Hepatocyte (in vitro differentiated cells): ENCODE results near the gene CDH15. TPM values are rescaled to one million over a fixed set of nuclear protein-coding genes. Genes with fewer than 3 reads are reported as not detected.
"Not testable (repeated sequence)": the region's sequence is repeated elsewhere in the genome, so short reads cannot be mapped to it uniquely, and the experiment has no call there.

Experiments
- DNase-seq: peaks from one replicate; pipeline ENCODE4 v3.0.0-alpha.2; 2016; ENCODE audit warnings: low spot score
- H2AFZ ChIP-seq: fragments of 200-600 bp; sonication (generic); 2 replicates; pipeline ENCODE4 v1.6.0; 2016; ENCODE audit warnings: antibody characterized with exemption, mild to moderate bottlenecking
- H3K27ac ChIP-seq: fragments of 200-600 bp; sonication (generic); 2 replicates; pipeline ENCODE4 v1.5.1; 2016; ENCODE audit warnings: mild to moderate bottlenecking
- H3K27me3 ChIP-seq: fragments of 200-600 bp; sonication (generic); 2 replicates; pipeline ENCODE4 v1.6.1; 2016
- H3K36me3 ChIP-seq: fragments of 200-600 bp; sonication (generic); replicated peaks from 2 replicates; pipeline ENCODE4 v1.5.1; 2016; ENCODE audit warnings: low read depth; ENCODE audit not compliant: insufficient read depth
- H3K4me1 ChIP-seq: fragments of 200-600 bp; sonication (generic); 2 replicates; pipeline ENCODE4 v1.5.1; 2016; ENCODE audit warnings: mild to moderate bottlenecking, moderate library complexity; ENCODE audit not compliant: insufficient read depth
- H3K4me2 ChIP-seq: fragments of 200-600 bp; sonication (generic); 2 replicates; pipeline ENCODE4 v1.6.0; 2016
- H3K4me3 ChIP-seq: fragments of 200-600 bp; sonication (generic); 2 replicates; pipeline ENCODE4 v1.5.1; 2016; ENCODE audit warnings: mild to moderate bottlenecking
- H3K79me2 ChIP-seq: fragments of 200-600 bp; sonication (generic); 2 replicates; pipeline ENCODE4 v1.6.0; 2017; ENCODE audit warnings: mild to moderate bottlenecking
- H3K9me2 ChIP-seq: fragments of 200-600 bp; sonication (generic); replicated peaks from 2 replicates; pipeline ENCODE4 v1.6.0; 2017; ENCODE audit warnings: mild to moderate bottlenecking; ENCODE audit not compliant: insufficient read depth
- H3K9me3 ChIP-seq: fragments of 200-600 bp; sonication (generic); 2 replicates; pipeline ENCODE4 v1.5.1; 2016; ENCODE audit warnings: low read depth, mild to moderate bottlenecking
- H4K20me1 ChIP-seq: fragments of 200-600 bp; sonication (generic); 2 replicates; pipeline ENCODE4 v1.6.0; 2016; ENCODE audit warnings: mild to moderate bottlenecking; ENCODE audit not compliant: insufficient read depth, poor library complexity, severe bottlenecking
- EZH2 ChIP-seq: fragments of 200-600 bp; sonication (generic); IDR thresholded peaks from 2 replicates; pipeline ENCODE4 v1.6.1; 2016; ENCODE audit warnings: antibody characterized with exemption, mild to moderate bottlenecking, borderline replicate concordance
- EZH2phosphoT487 ChIP-seq: fragments of 200-600 bp; sonication (generic); IDR thresholded peaks from one replicate; pipeline ENCODE4 v1.6.1; 2018; ENCODE audit warnings: antibody characterized with exemption, mild to moderate bottlenecking, low read depth, moderate library complexity; ENCODE audit not compliant: unreplicated experiment, severe bottlenecking
- WGBS: methylation state at CpG from one replicate; pipeline ENCODE4 v1.1.6; 2016; ENCODE audit warnings: low lambda C conversion rate; ENCODE audit errors: missing lambda C conversion rate; 5-methylcytosine and 5-hydroxymethylcytosine counted together
- polyA plus RNA-seq: library from polyadenylated mRNA; unstranded; fragments of >200 nt; fragmentation: Nextera tagmentation; extraction: Ambion mirVana; gene quantifications from 2 replicates; pipeline ENCODE4 v1.2.1, GENCODE V29; 2016
- total RNA-seq: library from RNA; depleted of rRNA; stranded (reverse); fragments of >200 nt; gene quantifications from 2 replicates; pipeline ENCODE4 v1.2.3, GENCODE V29; 2014
- TF ChIP-seq, protein P1 (sequence below): fragments of 200-600 bp; sonication (generic); IDR thresholded peaks from 2 replicates; pipeline ENCODE4 v1.5.1; 2016; ENCODE audit warnings: antibody characterized with exemption, mild to moderate bottlenecking; ENCODE audit not compliant: poor library complexity

Gene CDH15
- total and polyA plus RNA-seq, 2 experiments from 2014 or later: 0.13 to 0.47 TPM

DNA sequence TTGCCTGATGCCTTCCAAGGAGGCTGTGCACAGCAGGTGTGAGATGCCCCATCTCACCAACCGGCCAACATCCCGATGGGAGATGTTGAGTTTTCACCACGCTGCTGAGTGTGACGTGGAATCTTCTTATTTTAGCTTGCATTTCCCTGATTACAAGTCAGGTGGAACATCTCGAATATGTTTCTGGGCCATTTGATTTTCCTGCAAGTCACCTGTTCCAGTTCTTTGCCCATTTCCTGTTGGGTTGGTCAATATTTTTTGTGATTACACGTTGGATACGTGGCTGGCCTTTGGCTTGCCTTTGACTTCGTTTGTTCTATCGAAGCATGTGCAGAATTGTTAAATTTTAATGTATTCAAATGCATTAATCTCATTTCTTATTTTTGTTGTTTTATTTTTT lies 8.3 kb upstream of the CDH15 start:
- 95% methylated on average over 9 of the region's 9 CpGs for WGBS
- H3K79me2 ChIP-seq: no peaks in the 10 kb centered on the region
- no peaks in the 10 kb centered on the region for H4K20me1 ChIP-seq
- no peaks in the 10 kb centered on the region for H3K9me3 ChIP-seq
- no peaks in the 10 kb centered on the region for H3K9me2 ChIP-seq
- H3K36me3 ChIP-seq: no peaks in the 10 kb centered on the region
- no peak overlapping the region for H2AFZ ChIP-seq
- H3K4me3 ChIP-seq: no peak overlapping the region
- no peak overlapping the region for H3K4me2 ChIP-seq
- H3K4me1 ChIP-seq: peaks cover 4% of the 10 kb centered on the region
- H3K27ac ChIP-seq: no peak overlapping the region
- DNase-seq: no peak
- no peaks in the 10 kb centered on the region for H3K27me3 ChIP-seq
- no peak for TF ChIP-seq EZH2
- TF ChIP-seq, protein P1, sequence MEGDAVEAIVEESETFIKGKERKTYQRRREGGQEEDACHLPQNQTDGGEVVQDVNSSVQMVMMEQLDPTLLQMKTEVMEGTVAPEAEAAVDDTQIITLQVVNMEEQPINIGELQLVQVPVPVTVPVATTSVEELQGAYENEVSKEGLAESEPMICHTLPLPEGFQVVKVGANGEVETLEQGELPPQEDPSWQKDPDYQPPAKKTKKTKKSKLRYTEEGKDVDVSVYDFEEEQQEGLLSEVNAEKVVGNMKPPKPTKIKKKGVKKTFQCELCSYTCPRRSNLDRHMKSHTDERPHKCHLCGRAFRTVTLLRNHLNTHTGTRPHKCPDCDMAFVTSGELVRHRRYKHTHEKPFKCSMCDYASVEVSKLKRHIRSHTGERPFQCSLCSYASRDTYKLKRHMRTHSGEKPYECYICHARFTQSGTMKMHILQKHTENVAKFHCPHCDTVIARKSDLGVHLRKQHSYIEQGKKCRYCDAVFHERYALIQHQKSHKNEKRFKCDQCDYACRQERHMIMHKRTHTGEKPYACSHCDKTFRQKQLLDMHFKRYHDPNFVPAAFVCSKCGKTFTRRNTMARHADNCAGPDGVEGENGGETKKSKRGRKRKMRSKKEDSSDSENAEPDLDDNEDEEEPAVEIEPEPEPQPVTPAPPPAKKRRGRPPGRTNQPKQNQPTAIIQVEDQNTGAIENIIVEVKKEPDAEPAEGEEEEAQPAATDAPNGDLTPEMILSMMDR: no peak
- no peak for TF ChIP-seq EZH2phosphoT487

DNA sequence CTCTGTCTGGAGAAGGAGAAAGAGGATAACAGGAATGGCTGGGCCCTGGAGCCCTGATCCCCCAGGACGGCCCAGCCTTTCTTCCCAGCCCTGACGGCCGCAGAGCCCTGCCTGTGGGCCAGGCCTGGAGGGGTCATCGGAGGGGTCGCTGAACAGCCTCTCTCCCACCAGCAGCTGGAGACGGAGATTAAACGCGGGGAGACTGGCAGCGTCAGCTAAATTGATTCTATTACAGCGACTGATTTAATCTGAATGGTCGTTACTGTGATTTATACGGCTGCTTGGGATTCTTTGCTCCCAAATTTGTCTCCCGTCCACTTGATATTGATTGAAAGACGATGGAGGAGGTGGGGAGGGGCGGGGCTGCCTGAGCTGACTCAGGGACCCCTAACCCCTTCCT lies 7.1 kb upstream of the CDH15 start:
- H3K4me1 ChIP-seq: peaks cover 4% of the 10 kb centered on the region
- H4K20me1 ChIP-seq: no peaks in the 10 kb centered on the region
- no peak overlapping the region for H2AFZ ChIP-seq
- H3K36me3 ChIP-seq: no peaks in the 10 kb centered on the region
- TF ChIP-seq, protein P1: no peak
- no peak for TF ChIP-seq EZH2phosphoT487
- TF ChIP-seq EZH2: no peak
- H3K9me2 ChIP-seq: no peaks in the 10 kb centered on the region
- H3K27ac ChIP-seq: no peak overlapping the region
- DNase-seq: no peak
- WGBS: 56% methylated on average over 14 of the region's 15 CpGs
- H3K4me2 ChIP-seq: no peak overlapping the region
- no peaks in the 10 kb centered on the region for H3K27me3 ChIP-seq
- H3K9me3 ChIP-seq: no peaks in the 10 kb centered on the region
- H3K4me3 ChIP-seq: no peak overlapping the region
- no peaks in the 10 kb centered on the region for H3K79me2 ChIP-seq

DNA sequence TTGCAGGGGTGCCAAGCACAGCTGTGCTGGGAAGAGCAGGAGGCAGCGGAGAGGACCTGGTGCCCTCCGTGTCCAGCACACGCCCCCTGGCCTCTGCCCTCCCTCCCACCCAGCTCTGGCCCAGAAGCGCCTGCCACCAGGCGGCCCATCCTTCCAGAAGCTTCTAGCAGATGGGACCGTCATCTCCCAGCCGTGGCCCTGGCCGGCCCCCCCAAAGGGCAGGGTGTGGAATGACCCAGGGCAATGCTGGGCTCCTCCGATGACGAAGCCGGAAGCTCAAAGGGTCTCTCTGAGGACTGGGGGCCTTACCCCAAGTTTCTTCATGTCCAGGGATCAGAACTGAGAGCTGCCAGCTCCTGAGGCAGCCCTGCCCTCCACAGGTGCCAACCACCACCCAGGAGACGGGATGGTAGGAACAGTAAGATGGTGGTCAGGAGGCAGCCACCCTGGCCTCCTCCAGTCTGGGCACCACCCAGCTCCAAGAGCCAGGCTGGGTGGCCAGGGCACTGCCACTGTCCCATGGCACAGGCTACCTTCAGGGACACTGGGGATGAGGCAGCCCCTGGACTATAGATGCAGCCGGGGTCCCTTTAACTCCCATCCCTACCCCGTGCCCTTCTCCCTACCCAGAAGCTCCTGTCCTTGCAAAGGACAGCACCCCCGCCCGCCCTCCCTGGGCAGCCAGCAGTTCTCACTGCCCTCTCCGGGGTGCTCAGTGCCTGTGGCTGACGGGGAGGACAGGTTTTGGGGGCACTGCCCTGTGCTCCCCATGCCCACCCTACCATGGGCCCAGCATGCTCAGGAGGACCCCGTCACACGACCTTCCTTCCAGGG lies 6.5 kb upstream of the CDH15 start:
- Histone ChIP-seq H2AFZ (no peak overlapping the region), H3K79me2 (no peaks in the 10 kb centered on the region), H3K4me3 (no peak overlapping the region), H3K36me3 (no peaks in the 10 kb centered on the region), H3K9me3 (no peaks in the 10 kb centered on the region), H3K9me2 (no peaks in the 10 kb centered on the region), H3K4me2 (no peak overlapping the region), H4K20me1 (no peaks in the 10 kb centered on the region), H3K27ac (no peak overlapping the region), H3K4me1 (peaks cover 4% of the 10 kb centered on the region), H3K27me3 (no peaks in the 10 kb centered on the region)
- no peak for DNase-seq
- WGBS: 90% methylated on average over 12 of the region's 20 CpGs
- TF ChIP-seq, protein P1: no peak
- TF ChIP-seq EZH2phosphoT487 (no peak), EZH2 (no peak)

DNA sequence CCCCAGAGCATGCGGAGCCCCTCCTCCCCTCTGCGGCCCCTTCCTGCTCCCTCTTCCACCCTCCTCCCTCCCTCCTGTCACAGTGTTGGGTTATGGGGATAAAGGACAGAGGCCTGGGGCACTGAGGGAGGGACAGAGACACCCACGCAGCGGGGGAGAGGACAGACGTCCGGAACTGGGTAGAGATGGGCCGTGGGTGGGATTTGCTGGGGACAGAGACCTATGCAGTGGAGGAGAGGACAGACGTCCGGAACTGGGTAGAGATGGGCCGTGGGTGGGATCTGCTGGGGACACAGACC lies 5.9 kb upstream of the CDH15 start:
- DNase-seq, H3K27me3 ChIP-seq, H3K9me3 ChIP-seq, H3K9me2 ChIP-seq, H3K79me2 ChIP-seq, H2AFZ ChIP-seq, H3K27ac ChIP-seq, H3K4me2 ChIP-seq, H3K4me1 ChIP-seq, H4K20me1 ChIP-seq, H3K4me3 ChIP-seq, H3K36me3 ChIP-seq: not testable (repeated sequence)
- WGBS: 88% methylated on average over 9 of the region's 10 CpGs
